Measurements from ENCODE around the gene SRP68. TPM values are rescaled to one million over a fixed set of nuclear protein-coding genes. Genes with fewer than 3 reads are reported as not detected.

The SRP68 gene
- total and polyA plus RNA-seq, 4 donors, result 17.7 to 36.7 (median 28.7) TPM

DNA sequence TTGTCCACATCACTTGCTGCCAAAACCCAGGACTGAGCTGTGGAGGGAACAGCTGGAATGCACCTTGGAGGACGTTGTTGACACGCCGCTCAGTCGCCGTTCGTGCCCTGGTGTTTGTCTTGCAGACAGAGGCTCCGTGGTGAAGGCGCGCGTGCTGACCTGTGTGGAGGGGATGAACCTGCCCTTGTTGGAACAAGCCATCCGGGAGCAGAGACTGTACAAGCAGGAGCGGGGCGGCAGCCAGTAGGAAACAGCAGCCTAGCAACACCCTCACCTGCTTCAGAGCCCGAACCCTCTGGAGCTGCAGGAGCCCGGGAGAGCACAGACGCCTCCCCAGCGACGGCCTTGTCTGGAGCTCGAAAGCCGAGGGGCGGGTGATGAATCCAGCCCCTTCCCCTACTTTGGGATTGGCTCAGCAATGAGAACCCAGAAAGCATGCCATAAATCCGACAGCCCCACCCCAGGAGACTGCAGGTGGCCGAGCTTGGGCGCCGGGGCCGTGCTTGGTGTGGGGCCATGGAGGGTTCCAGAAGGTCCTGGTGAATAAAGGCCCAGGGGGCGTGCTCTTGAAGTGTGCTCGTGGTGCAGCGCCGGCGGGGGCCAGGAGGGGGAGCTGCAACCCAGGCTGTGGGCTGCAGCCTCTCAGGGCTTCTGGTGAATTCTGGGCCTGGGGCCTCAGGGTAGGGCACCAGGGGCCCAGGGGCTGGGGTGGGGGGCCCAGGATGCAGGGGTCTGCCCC, 72.1 kb downstream of the SRP68 start:
- Histone ChIP-seq H3K4me3 (ENCODE audit: low read depth in 1 of 3, low read length in 3 of 3) (no peak overlapping the region), H3K27ac (ENCODE audit: low read depth in 1 of 2, low read length in 2 of 2) (peak overlapping the region; percentile 58 to 63), H3K9me3 (ENCODE audit: control insufficient read depth in 4 of 4, low read length in 3 of 4) (no peaks in the 10 kb centered on the region), H3K4me1 (ENCODE audit: control insufficient read depth in 4 of 4, insufficient read depth in 4 of 4, low read length in 3 of 4) (peaks cover 28 to 95% (median 71%) of the 10 kb centered on the region in 4 donors), H3K9ac (ENCODE audit: low read depth in 1 of 2, low read length in 2 of 2) (no peak overlapping the region), H3K36me3 (ENCODE audit: control insufficient read depth in 4 of 4, insufficient read depth in 3 of 4, low read depth in 1 of 4, low read length in 3 of 4) (peaks cover 0 to 2% (median 0%) of the 10 kb centered on the region in 4 donors), H3K27me3 (ENCODE audit: control insufficient read depth in 4 of 4, insufficient read depth in 4 of 4, low read length in 3 of 4) (no peaks in the 10 kb centered on the region)
- peak; percentile 82 for DNase-seq (ENCODE audit: low spot score)
- peak; percentile 7 to 27 for TF ChIP-seq HNF4A (conservative IDR thresholded peaks at IDR 0.05)
- no peak for TF ChIP-seq HNF4G (IDR thresholded peaks at IDR 0.05)
- TF ChIP-seq, protein P1, sequence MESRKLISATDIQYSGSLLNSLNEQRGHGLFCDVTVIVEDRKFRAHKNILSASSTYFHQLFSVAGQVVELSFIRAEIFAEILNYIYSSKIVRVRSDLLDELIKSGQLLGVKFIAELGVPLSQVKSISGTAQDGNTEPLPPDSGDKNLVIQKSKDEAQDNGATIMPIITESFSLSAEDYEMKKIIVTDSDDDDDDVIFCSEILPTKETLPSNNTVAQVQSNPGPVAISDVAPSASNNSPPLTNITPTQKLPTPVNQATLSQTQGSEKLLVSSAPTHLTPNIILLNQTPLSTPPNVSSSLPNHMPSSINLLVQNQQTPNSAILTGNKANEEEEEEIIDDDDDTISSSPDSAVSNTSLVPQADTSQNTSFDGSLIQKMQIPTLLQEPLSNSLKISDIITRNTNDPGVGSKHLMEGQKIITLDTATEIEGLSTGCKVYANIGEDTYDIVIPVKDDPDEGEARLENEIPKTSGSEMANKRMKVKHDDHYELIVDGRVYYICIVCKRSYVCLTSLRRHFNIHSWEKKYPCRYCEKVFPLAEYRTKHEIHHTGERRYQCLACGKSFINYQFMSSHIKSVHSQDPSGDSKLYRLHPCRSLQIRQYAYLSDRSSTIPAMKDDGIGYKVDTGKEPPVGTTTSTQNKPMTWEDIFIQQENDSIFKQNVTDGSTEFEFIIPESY (IDR thresholded peaks at IDR 0.05), result no peak
- no peak for TF ChIP-seq FOXA1 (IDR thresholded peaks at IDR 0.05)
- TF ChIP-seq SP1 (IDR thresholded peaks at IDR 0.05), result no peak
- TF ChIP-seq, protein P2, sequence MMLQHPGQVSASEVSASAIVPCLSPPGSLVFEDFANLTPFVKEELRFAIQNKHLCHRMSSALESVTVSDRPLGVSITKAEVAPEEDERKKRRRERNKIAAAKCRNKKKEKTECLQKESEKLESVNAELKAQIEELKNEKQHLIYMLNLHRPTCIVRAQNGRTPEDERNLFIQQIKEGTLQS (IDR thresholded peaks at IDR 0.05), result no peak
- no peak for TF ChIP-seq GABPA (IDR thresholded peaks at IDR 0.05 in 1 of 2, conservative IDR thresholded peaks at IDR 0.05 in 1 of 2)
- peak; percentile 27 for TF ChIP-seq FOXA2 (IDR thresholded peaks at IDR 0.05)
- TF ChIP-seq, protein P3, sequence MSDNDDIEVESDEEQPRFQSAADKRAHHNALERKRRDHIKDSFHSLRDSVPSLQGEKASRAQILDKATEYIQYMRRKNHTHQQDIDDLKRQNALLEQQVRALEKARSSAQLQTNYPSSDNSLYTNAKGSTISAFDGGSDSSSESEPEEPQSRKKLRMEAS (IDR thresholded peaks at IDR 0.05), result no peak
- TF ChIP-seq RXRA (IDR thresholded peaks at IDR 0.05), result peak; percentile 22 to 55
- no peak for TF ChIP-seq NR2F2 (IDR thresholded peaks at IDR 0.05)
- TF ChIP-seq RAD21 (IDR thresholded peaks at IDR 0.05), result peak; percentile 38 to 69
- TF ChIP-seq JUND (IDR thresholded peaks at IDR 0.05), result no peak
- no peak for TF ChIP-seq EGR1 (IDR thresholded peaks at IDR 0.05; ENCODE audit: low read depth in 2 of 2)
- no peak for TF ChIP-seq YY1 (IDR thresholded peaks at IDR 0.05)
- TF ChIP-seq, protein P4, sequence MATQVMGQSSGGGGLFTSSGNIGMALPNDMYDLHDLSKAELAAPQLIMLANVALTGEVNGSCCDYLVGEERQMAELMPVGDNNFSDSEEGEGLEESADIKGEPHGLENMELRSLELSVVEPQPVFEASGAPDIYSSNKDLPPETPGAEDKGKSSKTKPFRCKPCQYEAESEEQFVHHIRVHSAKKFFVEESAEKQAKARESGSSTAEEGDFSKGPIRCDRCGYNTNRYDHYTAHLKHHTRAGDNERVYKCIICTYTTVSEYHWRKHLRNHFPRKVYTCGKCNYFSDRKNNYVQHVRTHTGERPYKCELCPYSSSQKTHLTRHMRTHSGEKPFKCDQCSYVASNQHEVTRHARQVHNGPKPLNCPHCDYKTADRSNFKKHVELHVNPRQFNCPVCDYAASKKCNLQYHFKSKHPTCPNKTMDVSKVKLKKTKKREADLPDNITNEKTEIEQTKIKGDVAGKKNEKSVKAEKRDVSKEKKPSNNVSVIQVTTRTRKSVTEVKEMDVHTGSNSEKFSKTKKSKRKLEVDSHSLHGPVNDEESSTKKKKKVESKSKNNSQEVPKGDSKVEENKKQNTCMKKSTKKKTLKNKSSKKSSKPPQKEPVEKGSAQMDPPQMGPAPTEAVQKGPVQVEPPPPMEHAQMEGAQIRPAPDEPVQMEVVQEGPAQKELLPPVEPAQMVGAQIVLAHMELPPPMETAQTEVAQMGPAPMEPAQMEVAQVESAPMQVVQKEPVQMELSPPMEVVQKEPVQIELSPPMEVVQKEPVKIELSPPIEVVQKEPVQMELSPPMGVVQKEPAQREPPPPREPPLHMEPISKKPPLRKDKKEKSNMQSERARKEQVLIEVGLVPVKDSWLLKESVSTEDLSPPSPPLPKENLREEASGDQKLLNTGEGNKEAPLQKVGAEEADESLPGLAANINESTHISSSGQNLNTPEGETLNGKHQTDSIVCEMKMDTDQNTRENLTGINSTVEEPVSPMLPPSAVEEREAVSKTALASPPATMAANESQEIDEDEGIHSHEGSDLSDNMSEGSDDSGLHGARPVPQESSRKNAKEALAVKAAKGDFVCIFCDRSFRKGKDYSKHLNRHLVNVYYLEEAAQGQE (IDR thresholded peaks at IDR 0.05), result no peak
- TF ChIP-seq TAF1 (conservative IDR thresholded peaks at IDR 0.05), result no peak
- TF ChIP-seq, protein P5, sequence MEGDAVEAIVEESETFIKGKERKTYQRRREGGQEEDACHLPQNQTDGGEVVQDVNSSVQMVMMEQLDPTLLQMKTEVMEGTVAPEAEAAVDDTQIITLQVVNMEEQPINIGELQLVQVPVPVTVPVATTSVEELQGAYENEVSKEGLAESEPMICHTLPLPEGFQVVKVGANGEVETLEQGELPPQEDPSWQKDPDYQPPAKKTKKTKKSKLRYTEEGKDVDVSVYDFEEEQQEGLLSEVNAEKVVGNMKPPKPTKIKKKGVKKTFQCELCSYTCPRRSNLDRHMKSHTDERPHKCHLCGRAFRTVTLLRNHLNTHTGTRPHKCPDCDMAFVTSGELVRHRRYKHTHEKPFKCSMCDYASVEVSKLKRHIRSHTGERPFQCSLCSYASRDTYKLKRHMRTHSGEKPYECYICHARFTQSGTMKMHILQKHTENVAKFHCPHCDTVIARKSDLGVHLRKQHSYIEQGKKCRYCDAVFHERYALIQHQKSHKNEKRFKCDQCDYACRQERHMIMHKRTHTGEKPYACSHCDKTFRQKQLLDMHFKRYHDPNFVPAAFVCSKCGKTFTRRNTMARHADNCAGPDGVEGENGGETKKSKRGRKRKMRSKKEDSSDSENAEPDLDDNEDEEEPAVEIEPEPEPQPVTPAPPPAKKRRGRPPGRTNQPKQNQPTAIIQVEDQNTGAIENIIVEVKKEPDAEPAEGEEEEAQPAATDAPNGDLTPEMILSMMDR (IDR thresholded peaks at IDR 0.05; ENCODE audit: low read depth, low read length, missing input control), result peak; percentile 61
- WGBS, result 40% methylated on average over 31 of the region's 31 CpGs
